ENCODE data around the gene UMODL1.

DNA sequence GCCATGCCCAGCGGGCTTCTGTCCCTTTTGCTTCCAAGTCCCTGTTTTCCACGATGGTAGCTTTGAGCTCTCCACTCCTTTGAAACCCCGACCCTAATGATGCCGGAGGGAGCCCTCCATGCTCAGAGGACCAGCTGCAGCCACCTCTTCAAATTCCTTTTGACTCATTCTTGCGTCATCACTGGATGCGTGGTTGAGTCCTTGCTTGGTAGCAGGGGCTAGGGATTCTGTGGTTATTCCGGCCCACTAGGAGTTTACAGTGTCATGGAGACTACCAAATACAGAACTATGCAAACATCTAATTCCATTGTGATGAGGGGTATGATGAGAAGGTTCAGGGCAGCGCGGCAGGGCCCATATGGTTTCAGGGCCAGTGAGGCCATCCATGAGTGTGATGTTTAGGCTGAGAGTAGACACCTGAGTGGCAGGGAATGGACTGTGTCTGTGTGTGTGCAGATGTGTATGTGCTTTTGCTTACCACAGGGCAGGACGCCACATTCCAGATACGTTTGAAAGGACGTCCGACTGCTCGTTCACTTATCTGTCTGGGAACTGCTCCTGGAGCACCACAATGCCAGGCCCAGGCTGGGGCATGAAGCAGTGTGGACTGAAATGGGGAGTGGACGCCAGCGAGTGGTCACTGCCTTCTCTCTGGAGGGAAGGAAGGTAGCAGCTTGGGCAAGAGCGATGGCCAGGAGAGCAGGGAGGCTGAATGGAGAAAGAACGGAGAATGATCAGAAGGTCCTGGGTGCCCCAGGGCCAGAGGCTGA, 30.5 kb upstream of the UMODL1 start:
- TF ChIP-seq, protein P1, sequence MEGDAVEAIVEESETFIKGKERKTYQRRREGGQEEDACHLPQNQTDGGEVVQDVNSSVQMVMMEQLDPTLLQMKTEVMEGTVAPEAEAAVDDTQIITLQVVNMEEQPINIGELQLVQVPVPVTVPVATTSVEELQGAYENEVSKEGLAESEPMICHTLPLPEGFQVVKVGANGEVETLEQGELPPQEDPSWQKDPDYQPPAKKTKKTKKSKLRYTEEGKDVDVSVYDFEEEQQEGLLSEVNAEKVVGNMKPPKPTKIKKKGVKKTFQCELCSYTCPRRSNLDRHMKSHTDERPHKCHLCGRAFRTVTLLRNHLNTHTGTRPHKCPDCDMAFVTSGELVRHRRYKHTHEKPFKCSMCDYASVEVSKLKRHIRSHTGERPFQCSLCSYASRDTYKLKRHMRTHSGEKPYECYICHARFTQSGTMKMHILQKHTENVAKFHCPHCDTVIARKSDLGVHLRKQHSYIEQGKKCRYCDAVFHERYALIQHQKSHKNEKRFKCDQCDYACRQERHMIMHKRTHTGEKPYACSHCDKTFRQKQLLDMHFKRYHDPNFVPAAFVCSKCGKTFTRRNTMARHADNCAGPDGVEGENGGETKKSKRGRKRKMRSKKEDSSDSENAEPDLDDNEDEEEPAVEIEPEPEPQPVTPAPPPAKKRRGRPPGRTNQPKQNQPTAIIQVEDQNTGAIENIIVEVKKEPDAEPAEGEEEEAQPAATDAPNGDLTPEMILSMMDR (IDR thresholded peaks at IDR 0.05; ENCODE audit: poor library complexity), result no peak
- TF ChIP-seq EZH2 (IDR thresholded peaks at IDR 0.05; ENCODE audit: borderline replicate concordance), result no peak
